HepG2 (cell line): ENCODE data around the gene LIMCH1. TPM values are rescaled to one million over a fixed set of nuclear protein-coding genes. Genes with fewer than 3 reads are reported as not detected.

ENCODE experiments used
- ATAC-seq: fragments of 200-7000 bp; cut with Tn5 transposase; 3 replicates; pipeline ENCODE4 v1.9.1; 2020; ENCODE audit warnings: mild to moderate bottlenecking, moderate library complexity
- BruUV-seq: library from RNA; stranded (reverse); fragments of 400-500 nt; replicated peaks from 2 replicates; lab custom pipeline; 2021; lab: Mats Ljungman, UMichigan
- CTCF ChIA-PET: fragments of 300-600 bp; formaldehyde crosslinking; extraction: SDS; loops from one replicate; lab custom pipeline; 2021; ENCODE audit warnings: low total read pairs, inconsistent platforms, low intra/inter-chr PET ratio; lab: Yijun Ruan, JAX
- POLR2A ChIA-PET: fragments of 350-600 bp; sonication (Branson Sonifier 250); formaldehyde crosslinking; loops from one replicate; lab custom pipeline; 2020; ENCODE audit warnings: antibody characterized with exemption, inconsistent platforms; lab: Yijun Ruan, JAX
- DNase-seq: peaks from one replicate; pipeline ENCODE4 v3.0.0-alpha.2; 2015; ENCODE audit warnings: low spot score
- FAIRE-seq: peaks from 3 replicates; lab custom pipeline; 2011; peaks lifted over from hg19 to GRCh38; lab: Jason Lieb, UNC
- H2AFZ ChIP-seq: one replicate; pipeline ENCODE4 v1.6.1; 2011; ENCODE audit warnings: low read length, inconsistent platforms
- H3K27ac ChIP-seq: fragments of 300-600 bp; 3 replicates; pipeline ENCODE4 v1.8.0; 2011; ENCODE audit warnings: mixed run types, mild to moderate bottlenecking, mixed read lengths, low read length, inconsistent platforms; ENCODE audit not compliant: insufficient read depth; ENCODE audit errors: extremely low read length
- H3K27me3 ChIP-seq, 2 experiments: fragments of 200-600 bp in 1 of 2; 2 replicates in 1 of 2; 3 replicates in 1 of 2; pipeline versions ENCODE4 v1.6.0 to v1.8.0; 2011; ENCODE audit warnings: low read length in 2 of 2, mild to moderate bottlenecking in 2 of 2, moderate library complexity in 2 of 2, inconsistent platforms in 1 of 2; ENCODE audit not compliant: insufficient read depth in 2 of 2, control insufficient read depth in 1 of 2
- H3K36me3 ChIP-seq, 2 experiments: fragments of 200-600 bp in 1 of 2; replicated peaks in 1 of 2; 2 replicates in 1 of 2; 3 replicates in 1 of 2; pipeline versions ENCODE4 v1.5.1 to v1.8.0; 2011; ENCODE audit warnings: low read length in 2 of 2, inconsistent platforms in 1 of 2; ENCODE audit not compliant: insufficient read depth in 2 of 2, control insufficient read depth in 1 of 2
- H3K4me1 ChIP-seq: 2 replicates; pipeline ENCODE4 v1.5.1; 2012; ENCODE audit warnings: low read length, inconsistent platforms; ENCODE audit not compliant: insufficient read depth
- H3K4me2 ChIP-seq: 2 replicates; pipeline ENCODE4 v1.6.0; 2011; ENCODE audit warnings: low read depth, low read length, inconsistent platforms
- H3K4me3 ChIP-seq, 3 experiments: fragments of 200-600 bp in 1 of 3; sonication (generic), shearing (Covaris generic) in 1 of 3; replicated peaks in 1 of 3; 2 replicates each; pipeline ENCODE4 v1.5.1; 2011 to 2016; ENCODE audit warnings: low read length in 3 of 3, inconsistent platforms in 2 of 3, low read depth in 2 of 3, mild to moderate bottlenecking in 2 of 3, control low read depth in 1 of 3, mixed read lengths in 1 of 3; ENCODE audit not compliant: insufficient read depth in 1 of 3
- H3K79me2 ChIP-seq: one replicate; pipeline ENCODE4 v1.6.1; 2011; ENCODE audit warnings: low read length, inconsistent platforms; ENCODE audit not compliant: insufficient read depth
- H3K9ac ChIP-seq: 2 replicates; pipeline ENCODE4 v1.6.0; 2011; ENCODE audit warnings: mild to moderate bottlenecking, low read depth, low read length, inconsistent platforms; ENCODE audit not compliant: insufficient read depth
- H3K9me3 ChIP-seq: 2 replicates; pipeline ENCODE4 v1.5.1; 2012; ENCODE audit warnings: mild to moderate bottlenecking, low read length
- H4K20me1 ChIP-seq: 2 replicates; pipeline ENCODE4 v1.6.0; 2011; ENCODE audit warnings: inconsistent platforms, mild to moderate bottlenecking, low read length, moderate library complexity; ENCODE audit not compliant: insufficient read depth
- ARHGAP35 ChIP-seq: sonication (generic); formaldehyde crosslinking; IDR thresholded peaks from 2 replicates; pipeline ENCODE4 v1.9.0; 2022; ENCODE audit warnings: mild to moderate bottlenecking, inconsistent platforms, moderate library complexity, missing genetic modification reagents, borderline replicate concordance
- ARID2 ChIP-seq: sonication (generic); formaldehyde crosslinking; IDR thresholded peaks from 2 replicates; pipeline ENCODE4 v1.8.1; 2022; ENCODE audit warnings: mild to moderate bottlenecking, missing genetic modification reagents, borderline replicate concordance
- BRD4 ChIP-seq: sonication (generic); formaldehyde crosslinking; IDR thresholded peaks from 2 replicates; pipeline ENCODE4 v1.4.0; 2020; ENCODE audit warnings: missing genetic modification reagents
- CAMTA2 ChIP-seq: sonication (generic); formaldehyde crosslinking; IDR thresholded peaks from 2 replicates; pipeline ENCODE4 v1.4.0; 2020; ENCODE audit warnings: mild to moderate bottlenecking, missing genetic modification reagents, borderline replicate concordance
- CEBPG ChIP-seq: IDR thresholded peaks from 2 replicates; pipeline ENCODE4 v1.6.1; 2016
- DNMT1 ChIP-seq: sonication (generic); formaldehyde crosslinking; IDR thresholded peaks from 2 replicates; pipeline ENCODE4 v1.5.1; 2020; ENCODE audit warnings: mild to moderate bottlenecking, missing genetic modification reagents
- KLF6 ChIP-seq: IDR thresholded peaks from 2 replicates; pipeline ENCODE4 v1.8.0; 2016; ENCODE audit warnings: missing biosample characterization, missing genetic modification reagents
- NR2F6 ChIP-seq, 2 experiments: IDR thresholded peaks; 2 replicates each; pipeline ENCODE4 v1.6.1; 2016; ENCODE audit warnings: antibody characterized with exemption in 1 of 2, mild to moderate bottlenecking in 1 of 2
- REPIN1 ChIP-seq: sonication (generic); formaldehyde crosslinking; IDR thresholded peaks from 2 replicates; pipeline ENCODE4 v1.8.0; 2022; ENCODE audit warnings: missing genetic modification reagents, low read depth, mild to moderate bottlenecking, borderline replicate concordance
- SIN3A ChIP-seq: IDR thresholded peaks from 2 replicates; pipeline ENCODE4 v1.6.1; 2011; ENCODE audit warnings: low read depth, mild to moderate bottlenecking, control low read depth, low read length, borderline replicate concordance
- THYN1 ChIP-seq: sonication (generic); formaldehyde crosslinking; IDR thresholded peaks from 2 replicates; pipeline ENCODE4 v1.8.1; 2023; ENCODE audit warnings: low read depth, mild to moderate bottlenecking, moderate library complexity, missing genetic modification reagents, borderline replicate concordance
- ZNF225 ChIP-seq: sonication (generic); formaldehyde crosslinking; IDR thresholded peaks from 2 replicates; pipeline ENCODE4 v1.4.0; 2020; ENCODE audit warnings: mild to moderate bottlenecking, missing genetic modification reagents
- ZNF34 ChIP-seq: sonication (generic); formaldehyde crosslinking; IDR thresholded peaks from 2 replicates; pipeline ENCODE4 v1.4.0; 2020; ENCODE audit warnings: mild to moderate bottlenecking, missing genetic modification reagents, borderline replicate concordance
- ZNF564 ChIP-seq: sonication (generic); formaldehyde crosslinking; IDR thresholded peaks from 2 replicates; pipeline ENCODE4 v1.8.1; 2023; ENCODE audit warnings: mild to moderate bottlenecking, missing genetic modification reagents
- WGBS: methylation state at CpG from one replicate; pipeline ENCODE4 v1.1.6; 2017; ENCODE audit warnings: low lambda C conversion rate; 5-methylcytosine and 5-hydroxymethylcytosine counted together
- in situ Hi-C: cut with HindIII; loops from 2 replicates; pipeline ENCODE4 v1.10.0; 2017; ENCODE audit warnings: low pct_unique_long_range_greater_than_20kb; ENCODE audit not compliant: extremely low pct_ligation_motif_present
- intact Hi-C: fragments of 100-400 bp; cut with micrococcal nuclease; formaldehyde crosslinking; loops from one replicate; pipeline ENCODE4 v1.10.0; 2022; ENCODE audit not compliant: unreplicated experiment
- polyA plus RNA-seq, 8 experiments: library from polyadenylated mRNA; depleted of rRNA in 3 of 8; stranded (reverse) in 7 of 8; unstranded in 1 of 8; fragments of >200 nt; fragmentation: Illumina TruSeq in 4 of 8; extraction: Trizol in 4 of 8; gene quantifications; 2 replicates each; pipeline versions ENCODE4 v1.2.1 to v1.2.3, GENCODE V29; 2011 to 2016; ENCODE audit warnings: low read depth in 4 of 8, missing spikeins in 1 of 8, mixed read lengths in 1 of 8; ENCODE audit not compliant: insufficient read depth in 1 of 8
- total RNA-seq, 5 experiments: library from RNA; depleted of rRNA; stranded (reverse); fragments of >200 nt; fragmentation: Illumina TruSeq; extraction: Trizol; gene quantifications; 2 replicates each; pipeline ENCODE4 v1.2.3, GENCODE V29; 2016; ENCODE audit warnings: low read depth in 1 of 5
- TF ChIP-seq, protein P1 (sequence below): sonication (generic); formaldehyde crosslinking; IDR thresholded peaks from 2 replicates; pipeline ENCODE4 v1.4.0; 2020; ENCODE audit warnings: missing genetic modification reagents
- TF ChIP-seq, protein P2 (sequence below): sonication (generic); formaldehyde crosslinking; IDR thresholded peaks from 2 replicates; pipeline ENCODE4 v1.5.1; 2020; ENCODE audit warnings: missing genetic modification reagents, mild to moderate bottlenecking, borderline replicate concordance
- TF ChIP-seq, protein P3 (sequence below): sonication (generic); formaldehyde crosslinking; IDR thresholded peaks from 2 replicates; pipeline ENCODE4 v1.4.0; 2020; ENCODE audit warnings: missing genetic modification reagents

LIMCH1 gene
- total and polyA plus RNA-seq, 2 of the 13 experiments (the other 11 are each of a cell fraction or from before 2014, with no cell fraction given): 0.04 TPM; not detected in 1

DNA sequence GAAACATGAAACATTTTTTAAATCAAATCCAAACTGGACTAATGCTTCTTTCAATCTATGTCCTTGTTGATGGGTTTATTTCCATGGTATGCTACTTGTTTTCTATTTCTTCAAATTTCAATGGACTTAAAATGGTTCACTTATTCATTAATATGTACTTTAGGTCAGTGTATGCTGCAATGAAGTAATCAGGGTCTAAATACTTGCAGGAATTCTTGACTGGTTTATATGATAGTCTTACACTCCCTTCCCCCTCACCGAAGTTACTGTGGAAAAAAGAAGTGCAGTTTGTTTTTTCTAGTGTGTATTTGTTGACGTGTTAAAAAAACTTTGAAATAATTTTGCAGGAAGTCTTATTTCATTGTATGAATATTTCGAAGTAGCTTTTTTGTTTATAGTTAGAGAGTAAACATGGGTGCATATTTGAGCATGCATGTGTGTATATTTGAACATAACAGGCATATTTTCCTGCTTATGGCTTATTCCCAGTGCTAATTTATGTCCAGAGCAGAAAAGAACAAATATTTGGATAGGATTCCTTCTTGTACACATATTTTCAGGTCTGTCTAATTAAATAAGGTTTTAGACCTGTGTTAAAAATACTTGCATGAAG lies 65.0 kb downstream of the LIMCH1 start:
- POLR2A ChIA-PET: no interaction called here
- TF ChIP-seq ARID2 (no peak), DNMT1 (CRISPR knock-in tag) (no peak), REPIN1 (CRISPR knock-in tag) (no peak), CAMTA2 (CRISPR knock-in tag) (no peak), ZNF225 (no peak), SIN3A (no peak), ARHGAP35 (no peak), ZNF564 (CRISPR knock-in tag) (no peak), KLF6 (CRISPR knock-in tag) (no peak), NR2F6 (IDR thresholded peaks at IDR 0.05) (no peak), NR2F6 (CRISPR knock-in tag; IDR thresholded peaks at IDR 0.05) (no peak), ZNF34 (CRISPR knock-in tag) (no peak), THYN1 (no peak), CEBPG (no peak), BRD4 (CRISPR knock-in tag) (no peak)
- TF ChIP-seq, protein P1, sequence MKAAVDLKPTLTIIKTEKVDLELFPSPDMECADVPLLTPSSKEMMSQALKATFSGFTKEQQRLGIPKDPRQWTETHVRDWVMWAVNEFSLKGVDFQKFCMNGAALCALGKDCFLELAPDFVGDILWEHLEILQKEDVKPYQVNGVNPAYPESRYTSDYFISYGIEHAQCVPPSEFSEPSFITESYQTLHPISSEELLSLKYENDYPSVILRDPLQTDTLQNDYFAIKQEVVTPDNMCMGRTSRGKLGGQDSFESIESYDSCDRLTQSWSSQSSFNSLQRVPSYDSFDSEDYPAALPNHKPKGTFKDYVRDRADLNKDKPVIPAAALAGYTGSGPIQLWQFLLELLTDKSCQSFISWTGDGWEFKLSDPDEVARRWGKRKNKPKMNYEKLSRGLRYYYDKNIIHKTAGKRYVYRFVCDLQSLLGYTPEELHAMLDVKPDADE (CRISPR knock-in tag): no peak
- TF ChIP-seq, protein P2, sequence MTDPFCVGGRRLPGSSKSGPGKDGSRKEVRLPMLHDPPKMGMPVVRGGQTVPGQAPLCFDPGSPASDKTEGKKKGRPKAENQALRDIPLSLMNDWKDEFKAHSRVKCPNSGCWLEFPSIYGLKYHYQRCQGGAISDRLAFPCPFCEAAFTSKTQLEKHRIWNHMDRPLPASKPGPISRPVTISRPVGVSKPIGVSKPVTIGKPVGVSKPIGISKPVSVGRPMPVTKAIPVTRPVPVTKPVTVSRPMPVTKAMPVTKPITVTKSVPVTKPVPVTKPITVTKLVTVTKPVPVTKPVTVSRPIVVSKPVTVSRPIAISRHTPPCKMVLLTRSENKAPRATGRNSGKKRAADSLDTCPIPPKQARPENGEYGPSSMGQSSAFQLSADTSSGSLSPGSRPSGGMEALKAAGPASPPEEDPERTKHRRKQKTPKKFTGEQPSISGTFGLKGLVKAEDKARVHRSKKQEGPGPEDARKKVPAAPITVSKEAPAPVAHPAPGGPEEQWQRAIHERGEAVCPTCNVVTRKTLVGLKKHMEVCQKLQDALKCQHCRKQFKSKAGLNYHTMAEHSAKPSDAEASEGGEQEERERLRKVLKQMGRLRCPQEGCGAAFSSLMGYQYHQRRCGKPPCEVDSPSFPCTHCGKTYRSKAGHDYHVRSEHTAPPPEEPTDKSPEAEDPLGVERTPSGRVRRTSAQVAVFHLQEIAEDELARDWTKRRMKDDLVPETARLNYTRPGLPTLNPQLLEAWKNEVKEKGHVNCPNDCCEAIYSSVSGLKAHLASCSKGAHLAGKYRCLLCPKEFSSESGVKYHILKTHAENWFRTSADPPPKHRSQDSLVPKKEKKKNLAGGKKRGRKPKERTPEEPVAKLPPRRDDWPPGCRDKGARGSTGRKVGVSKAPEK (CRISPR knock-in tag): no peak
- TF ChIP-seq, protein P3, sequence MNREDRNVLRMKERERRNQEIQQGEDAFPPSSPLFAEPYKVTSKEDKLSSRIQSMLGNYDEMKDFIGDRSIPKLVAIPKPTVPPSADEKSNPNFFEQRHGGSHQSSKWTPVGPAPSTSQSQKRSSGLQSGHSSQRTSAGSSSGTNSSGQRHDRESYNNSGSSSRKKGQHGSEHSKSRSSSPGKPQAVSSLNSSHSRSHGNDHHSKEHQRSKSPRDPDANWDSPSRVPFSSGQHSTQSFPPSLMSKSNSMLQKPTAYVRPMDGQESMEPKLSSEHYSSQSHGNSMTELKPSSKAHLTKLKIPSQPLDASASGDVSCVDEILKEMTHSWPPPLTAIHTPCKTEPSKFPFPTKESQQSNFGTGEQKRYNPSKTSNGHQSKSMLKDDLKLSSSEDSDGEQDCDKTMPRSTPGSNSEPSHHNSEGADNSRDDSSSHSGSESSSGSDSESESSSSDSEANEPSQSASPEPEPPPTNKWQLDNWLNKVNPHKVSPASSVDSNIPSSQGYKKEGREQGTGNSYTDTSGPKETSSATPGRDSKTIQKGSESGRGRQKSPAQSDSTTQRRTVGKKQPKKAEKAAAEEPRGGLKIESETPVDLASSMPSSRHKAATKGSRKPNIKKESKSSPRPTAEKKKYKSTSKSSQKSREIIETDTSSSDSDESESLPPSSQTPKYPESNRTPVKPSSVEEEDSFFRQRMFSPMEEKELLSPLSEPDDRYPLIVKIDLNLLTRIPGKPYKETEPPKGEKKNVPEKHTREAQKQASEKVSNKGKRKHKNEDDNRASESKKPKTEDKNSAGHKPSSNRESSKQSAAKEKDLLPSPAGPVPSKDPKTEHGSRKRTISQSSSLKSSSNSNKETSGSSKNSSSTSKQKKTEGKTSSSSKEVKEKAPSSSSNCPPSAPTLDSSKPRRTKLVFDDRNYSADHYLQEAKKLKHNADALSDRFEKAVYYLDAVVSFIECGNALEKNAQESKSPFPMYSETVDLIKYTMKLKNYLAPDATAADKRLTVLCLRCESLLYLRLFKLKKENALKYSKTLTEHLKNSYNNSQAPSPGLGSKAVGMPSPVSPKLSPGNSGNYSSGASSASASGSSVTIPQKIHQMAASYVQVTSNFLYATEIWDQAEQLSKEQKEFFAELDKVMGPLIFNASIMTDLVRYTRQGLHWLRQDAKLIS (CRISPR knock-in tag): no peak

More for the DNA sequence above, 65.0 kb downstream of the LIMCH1 start:
- no TSS peak for BruUV-seq
- in situ Hi-C loops: no loop called here
- intact Hi-C loops: no loop called here
- no peak for FAIRE-seq
- Histone ChIP-seq H3K4me1 (no peaks in the 10 kb centered on the region), H3K27ac (no peak overlapping the region), H3K4me3 (no peak overlapping the region), H3K9me3 (no peaks in the 10 kb centered on the region), H3K27me3 (peaks cover 0 to 8% of the 10 kb centered on the region in 2 experiments; a peak in 1 of 5 replicates), H3K36me3 (no peaks in the 10 kb centered on the region), H3K79me2 (no peaks in the 10 kb centered on the region), H2AFZ (no peak overlapping the region), H4K20me1 (no peaks in the 10 kb centered on the region), H3K4me2 (no peak overlapping the region), H3K9ac (no peak overlapping the region)
- CTCF ChIA-PET: no interaction called here
- DNase-seq: no peak
- ATAC-seq: no peak
- WGBS: 3% methylated on average over 3 of the region's 3 CpGs
